ENCODE measurements around the gene DUXB.

The DUXB gene

GRCh38 chr16:75742424-75743047 is 41.3 kb upstream of the DUXB start:
- TF ChIP-seq FOXK2 (IDR thresholded peaks at IDR 0.05) = no peak
- no peak for TF ChIP-seq PKNOX1 (IDR thresholded peaks at IDR 0.05)
- no peak for TF ChIP-seq LEF1 (IDR thresholded peaks at IDR 0.05; ENCODE audit: borderline replicate concordance)
- TF ChIP-seq NFRKB (IDR thresholded peaks at IDR 0.05) = no peak
- no peak for TF ChIP-seq HDGF (IDR thresholded peaks at IDR 0.05; ENCODE audit: borderline replicate concordance)
- no peak for TF ChIP-seq SP1 (IDR thresholded peaks at IDR 0.05)
- no peak for TF ChIP-seq SUZ12 (IDR thresholded peaks at IDR 0.05)
- TF ChIP-seq BHLHE40 (IDR thresholded peaks at IDR 0.05; ENCODE audit: borderline replicate concordance) = no peak
- no peak for TF ChIP-seq TARDBP (IDR thresholded peaks at IDR 0.05)
- TF ChIP-seq FOXA1 (IDR thresholded peaks at IDR 0.05) = no peak
- TF ChIP-seq FOXM1 (IDR thresholded peaks at IDR 0.05; ENCODE audit: borderline replicate concordance) = no peak
- TF ChIP-seq ZNF384 (IDR thresholded peaks at IDR 0.05) = no peak
- TF ChIP-seq CTBP1 (IDR thresholded peaks at IDR 0.05; ENCODE audit: borderline replicate concordance) = no peak
- TF ChIP-seq ELF4 (IDR thresholded peaks at IDR 0.05) = no peak
- no peak for TF ChIP-seq ARNT (IDR thresholded peaks at IDR 0.05)
- no peak for TF ChIP-seq L3MBTL2 (conservative IDR thresholded peaks at IDR 0.05)
- DNase-seq (ENCODE audit: extremely low spot score) = no peak
- ChIA-PET CTCF (interaction anchor here (0.7 kb wide), 1 partner anchor 15 kb away, joined by 3 read pairs; no protein-coding TSS in a partner anchor), POLR2A (no interaction called here)

- TF ChIP-seq FOXM1 (IDR thresholded peaks at IDR 0.05; ENCODE audit: borderline replicate concordance) (no peak), BHLHE40 (IDR thresholded peaks at IDR 0.05; ENCODE audit: borderline replicate concordance) (no peak), SUZ12 (IDR thresholded peaks at IDR 0.05) (no peak)
- POLR2A ChIA-PET = no interaction called here
- CTCF ChIA-PET = no interaction called here
- DNase-seq (ENCODE audit: extremely low spot score) = no peak
These were observed 32.3 kb upstream of the DUXB start for GRCh38 chr16:75733305-75734211.

- no peak for DNase-seq (ENCODE audit: extremely low spot score)
- TF ChIP-seq FOXM1 (IDR thresholded peaks at IDR 0.05; ENCODE audit: borderline replicate concordance) = no peak
- ChIA-PET POLR2A (no interaction called here), CTCF (no interaction called here)
These were observed 31.6 kb upstream of the DUXB start for GRCh38 chr16:75732871-75733270.

GRCh38 chr16:75727221-75727620 is 26.0 kb upstream of the DUXB start:
- POLR2A ChIA-PET = no interaction called here
- no peak for TF ChIP-seq FOXA1 (IDR thresholded peaks at IDR 0.05)
- DNase-seq (ENCODE audit: extremely low spot score) = no peak
- CTCF ChIA-PET = interaction anchor here (0.6 kb wide), 1 partner anchor 15 kb away, joined by 3 read pairs; no protein-coding TSS in a partner anchor

- TF ChIP-seq ZNF384 (IDR thresholded peaks at IDR 0.05) (no peak), LEF1 (IDR thresholded peaks at IDR 0.05; ENCODE audit: borderline replicate concordance) (no peak), ARNT (IDR thresholded peaks at IDR 0.05) (no peak), BHLHE40 (IDR thresholded peaks at IDR 0.05; ENCODE audit: borderline replicate concordance) (no peak), CTBP1 (IDR thresholded peaks at IDR 0.05; ENCODE audit: borderline replicate concordance) (no peak), L3MBTL2 (conservative IDR thresholded peaks at IDR 0.05) (no peak), ELF4 (IDR thresholded peaks at IDR 0.05) (no peak)
- ChIA-PET POLR2A (no interaction called here), CTCF (no interaction called here)
- DNase-seq (ENCODE audit: extremely low spot score) = no peak
These were observed 25.1 kb upstream of the DUXB start, which contains the start of gene CPHXL for GRCh38 chr16:75726390-75726789. Gene CPHXL, minus strand, starts transcription at chr16:75726490. Its CDS starts 48 bp downstream, at chr16:75726442.

- TF ChIP-seq TARDBP (IDR thresholded peaks at IDR 0.05) (no peak), FOXK2 (IDR thresholded peaks at IDR 0.05) (no peak), FOXM1 (IDR thresholded peaks at IDR 0.05; ENCODE audit: borderline replicate concordance) (no peak), ELF4 (IDR thresholded peaks at IDR 0.05) (no peak), L3MBTL2 (conservative IDR thresholded peaks at IDR 0.05) (no peak), CTBP1 (IDR thresholded peaks at IDR 0.05; ENCODE audit: borderline replicate concordance) (no peak), PKNOX1 (IDR thresholded peaks at IDR 0.05) (no peak), ARNT (IDR thresholded peaks at IDR 0.05) (no peak), LEF1 (IDR thresholded peaks at IDR 0.05; ENCODE audit: borderline replicate concordance) (no peak), SP1 (IDR thresholded peaks at IDR 0.05) (no peak), SUZ12 (IDR thresholded peaks at IDR 0.05) (no peak), FOXA1 (IDR thresholded peaks at IDR 0.05) (no peak), NFRKB (IDR thresholded peaks at IDR 0.05) (no peak), BHLHE40 (IDR thresholded peaks at IDR 0.05; ENCODE audit: borderline replicate concordance) (no peak), ZNF384 (IDR thresholded peaks at IDR 0.05) (no peak), HDGF (IDR thresholded peaks at IDR 0.05; ENCODE audit: borderline replicate concordance) (no peak)
- ChIA-PET POLR2A (no interaction called here), CTCF (no interaction called here)
- DNase-seq (ENCODE audit: extremely low spot score) = no peak
These were observed 17.2 kb upstream of the DUXB start for GRCh38 chr16:75718452-75718851.

- POLR2A ChIA-PET = interaction anchor here (1.2 kb wide), 1 partner anchor 67 kb away, joined by 3 read pairs; the partner anchor contains the start of genes KARS1 and TERF2IP
- CTCF ChIA-PET = no interaction called here
These were observed 13.4 kb upstream of the DUXB start for GRCh38 chr16:75714661-75715060.

More at GRCh38 chr16:75714661-75715060, 13.4 kb upstream of the DUXB start:
- DNase-seq (ENCODE audit: extremely low spot score) = no peak
- TF ChIP-seq CTBP1 (IDR thresholded peaks at IDR 0.05; ENCODE audit: borderline replicate concordance) = no peak
- TF ChIP-seq NFRKB (IDR thresholded peaks at IDR 0.05) = no peak
- no peak for TF ChIP-seq SUZ12 (IDR thresholded peaks at IDR 0.05)
- no peak for TF ChIP-seq SP1 (IDR thresholded peaks at IDR 0.05)
- no peak for TF ChIP-seq ELF4 (IDR thresholded peaks at IDR 0.05)

Data from HEK293T (cell line).